ENCODE results near the gene GMPR2.

GRCh38 chr14:24269368-24269767 is 36.6 kb downstream of the GMPR2 start:
- TF ChIP-seq CTCF (conservative IDR thresholded peaks at IDR 0.05; ENCODE audit: low read depth, low read length) (no peak), EZH2 (IDR thresholded peaks at IDR 0.05; ENCODE audit: borderline replicate concordance, low read depth, low read length, poor library complexity, severe bottlenecking) (no peak)
